ENCODE measurements around the gene STXBP5. TPM values are rescaled to one million over a fixed set of nuclear protein-coding genes. Genes with fewer than 3 reads are reported as not detected.

The STXBP5 gene
- polyA plus RNA-seq, 1 of the 3 experiments (the other 2 are of a cell fraction), result 9.9 TPM

DNA sequence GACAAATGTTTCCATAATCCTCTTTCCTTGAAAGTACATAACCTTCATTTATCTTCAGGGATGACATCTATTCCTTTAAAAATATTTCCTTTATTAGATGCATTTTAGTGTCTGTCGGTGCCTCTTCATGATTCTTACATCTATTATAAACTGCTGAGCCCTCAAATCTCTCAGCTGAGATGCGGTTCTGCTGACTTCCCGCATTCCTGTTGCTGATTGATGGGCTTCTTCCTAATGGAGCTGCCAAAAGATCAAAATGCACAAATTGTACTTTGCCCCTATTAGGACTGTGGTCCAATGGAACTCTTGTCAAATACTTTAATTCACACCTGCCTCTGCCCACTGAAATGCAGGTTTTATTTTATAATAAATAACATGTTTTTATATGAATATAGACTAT, 225.6 kb downstream of the STXBP5 start:
- ChIA-PET POLR2A (no interaction called here), CTCF (no interaction called here)

DNA sequence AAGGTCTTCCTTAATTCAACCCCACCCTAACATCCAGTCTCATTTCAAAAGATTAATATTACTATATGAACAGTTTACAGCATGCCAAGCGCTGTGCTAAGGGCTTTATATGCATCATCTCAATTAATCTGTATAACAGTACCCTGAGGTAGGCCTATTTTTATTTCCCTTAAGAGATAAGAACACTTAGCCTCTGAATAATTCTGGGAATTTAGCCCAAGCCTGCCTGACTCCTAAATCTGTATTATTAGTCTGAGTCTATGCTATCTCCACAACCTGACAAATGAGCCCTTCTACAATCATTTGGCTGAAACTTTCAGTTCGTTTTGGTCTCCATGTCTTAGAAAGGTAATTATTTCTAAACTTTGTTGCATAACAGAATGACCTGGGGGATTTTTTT, 226.6 kb downstream of the STXBP5 start:
- Histone ChIP-seq H2AFZ (ENCODE audit: low read depth) (no peak overlapping the region), H3K4me3 (ENCODE audit: low read depth in 2 of 2, low read length in 1 of 2) (no peak overlapping the region)
- TF ChIP-seq, protein P1, sequence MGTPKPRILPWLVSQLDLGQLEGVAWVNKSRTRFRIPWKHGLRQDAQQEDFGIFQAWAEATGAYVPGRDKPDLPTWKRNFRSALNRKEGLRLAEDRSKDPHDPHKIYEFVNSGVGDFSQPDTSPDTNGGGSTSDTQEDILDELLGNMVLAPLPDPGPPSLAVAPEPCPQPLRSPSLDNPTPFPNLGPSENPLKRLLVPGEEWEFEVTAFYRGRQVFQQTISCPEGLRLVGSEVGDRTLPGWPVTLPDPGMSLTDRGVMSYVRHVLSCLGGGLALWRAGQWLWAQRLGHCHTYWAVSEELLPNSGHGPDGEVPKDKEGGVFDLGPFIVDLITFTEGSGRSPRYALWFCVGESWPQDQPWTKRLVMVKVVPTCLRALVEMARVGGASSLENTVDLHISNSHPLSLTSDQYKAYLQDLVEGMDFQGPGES (IDR thresholded peaks at IDR 0.05; ENCODE audit: low read depth, low read length), result no peak
- no peak for TF ChIP-seq NRF1 (IDR thresholded peaks at IDR 0.05; ENCODE audit: low read depth, low read length)
- TF ChIP-seq NFIC (IDR thresholded peaks at IDR 0.05; ENCODE audit: borderline replicate concordance), result no peak
- no peak for TF ChIP-seq RXRA (IDR thresholded peaks at IDR 0.05; ENCODE audit: borderline replicate concordance, low read depth)
- TF ChIP-seq GABPA (IDR thresholded peaks at IDR 0.05; ENCODE audit: low read depth), result no peak
- TF ChIP-seq POLR2AphosphoS5 (IDR thresholded peaks at IDR 0.05; ENCODE audit: low read depth, low read length), result no peak
- TF ChIP-seq ELF1 (IDR thresholded peaks at IDR 0.05), result no peak
- no peak for TF ChIP-seq FOXJ3 (CRISPR knock-in tag; IDR thresholded peaks at IDR 0.05)
- TF ChIP-seq, protein P2, sequence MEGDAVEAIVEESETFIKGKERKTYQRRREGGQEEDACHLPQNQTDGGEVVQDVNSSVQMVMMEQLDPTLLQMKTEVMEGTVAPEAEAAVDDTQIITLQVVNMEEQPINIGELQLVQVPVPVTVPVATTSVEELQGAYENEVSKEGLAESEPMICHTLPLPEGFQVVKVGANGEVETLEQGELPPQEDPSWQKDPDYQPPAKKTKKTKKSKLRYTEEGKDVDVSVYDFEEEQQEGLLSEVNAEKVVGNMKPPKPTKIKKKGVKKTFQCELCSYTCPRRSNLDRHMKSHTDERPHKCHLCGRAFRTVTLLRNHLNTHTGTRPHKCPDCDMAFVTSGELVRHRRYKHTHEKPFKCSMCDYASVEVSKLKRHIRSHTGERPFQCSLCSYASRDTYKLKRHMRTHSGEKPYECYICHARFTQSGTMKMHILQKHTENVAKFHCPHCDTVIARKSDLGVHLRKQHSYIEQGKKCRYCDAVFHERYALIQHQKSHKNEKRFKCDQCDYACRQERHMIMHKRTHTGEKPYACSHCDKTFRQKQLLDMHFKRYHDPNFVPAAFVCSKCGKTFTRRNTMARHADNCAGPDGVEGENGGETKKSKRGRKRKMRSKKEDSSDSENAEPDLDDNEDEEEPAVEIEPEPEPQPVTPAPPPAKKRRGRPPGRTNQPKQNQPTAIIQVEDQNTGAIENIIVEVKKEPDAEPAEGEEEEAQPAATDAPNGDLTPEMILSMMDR (IDR thresholded peaks at IDR 0.05), result no peak
- TF ChIP-seq, protein P3, sequence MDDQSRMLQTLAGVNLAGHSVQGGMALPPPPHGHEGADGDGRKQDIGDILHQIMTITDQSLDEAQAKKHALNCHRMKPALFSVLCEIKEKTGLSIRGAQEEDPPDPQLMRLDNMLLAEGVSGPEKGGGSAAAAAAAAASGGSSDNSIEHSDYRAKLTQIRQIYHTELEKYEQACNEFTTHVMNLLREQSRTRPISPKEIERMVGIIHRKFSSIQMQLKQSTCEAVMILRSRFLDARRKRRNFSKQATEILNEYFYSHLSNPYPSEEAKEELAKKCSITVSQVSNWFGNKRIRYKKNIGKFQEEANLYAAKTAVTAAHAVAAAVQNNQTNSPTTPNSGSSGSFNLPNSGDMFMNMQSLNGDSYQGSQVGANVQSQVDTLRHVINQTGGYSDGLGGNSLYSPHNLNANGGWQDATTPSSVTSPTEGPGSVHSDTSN (IDR thresholded peaks at IDR 0.05), result no peak
- no peak for TF ChIP-seq TAF1 (IDR thresholded peaks at IDR 0.05; ENCODE audit: borderline replicate concordance, low read depth, low read length)
- TF ChIP-seq RFX5 (IDR thresholded peaks at IDR 0.05; ENCODE audit: low read length), result no peak

More for the DNA sequence above, 225.6 kb downstream of the STXBP5 start:
- Histone ChIP-seq H3K4me1 (ENCODE audit: control insufficient read depth in 1 of 2, insufficient read depth in 2 of 2, low read depth in 1 of 2, low read length in 1 of 2) (no peaks in the 10 kb centered on the region), H3K36me3 (replicated peaks in 1 of 2; ENCODE audit: control insufficient read depth in 1 of 2, insufficient read depth in 2 of 2, low read length in 1 of 2) (no peaks in the 10 kb centered on the region), H3K9me3 (no peaks in the 10 kb centered on the region), H3K27me3 (ENCODE audit: insufficient read depth) (no peaks in the 10 kb centered on the region), H3K27ac (ENCODE audit: low read depth in 2 of 2, low read length in 1 of 2) (no peak overlapping the region), H3F3A (replicated peaks; ENCODE audit: insufficient read depth) (no peaks in the 10 kb centered on the region), H3K4me3 (ENCODE audit: low read depth in 2 of 2, low read length in 1 of 2) (no peak overlapping the region), H4K20me1 (ENCODE audit: insufficient read depth) (no peaks in the 10 kb centered on the region), H3K9ac (no peak overlapping the region), H3K79me2 (ENCODE audit: insufficient read depth) (no peaks in the 10 kb centered on the region), H3K9me2 (no peaks in the 10 kb centered on the region), H2AFZ (ENCODE audit: low read depth) (no peak overlapping the region), H3K4me2 (no peak overlapping the region)
- DNase-seq, result no peak
- TF ChIP-seq RFX5 (IDR thresholded peaks at IDR 0.05; ENCODE audit: low read length) (no peak), TAF1 (IDR thresholded peaks at IDR 0.05; ENCODE audit: borderline replicate concordance, low read depth, low read length) (no peak), POLR2AphosphoS5 (IDR thresholded peaks at IDR 0.05; ENCODE audit: low read depth, low read length) (no peak), RAD21 (IDR thresholded peaks at IDR 0.05; ENCODE audit: low read length) (no peak), JUND (IDR thresholded peaks at IDR 0.05) (no peak), SIN3A (IDR thresholded peaks at IDR 0.05; ENCODE audit: borderline replicate concordance, low read depth, low read length) (no peak)
- TF ChIP-seq, protein P2 (IDR thresholded peaks at IDR 0.05), result no peak
- TF ChIP-seq, protein P4, sequence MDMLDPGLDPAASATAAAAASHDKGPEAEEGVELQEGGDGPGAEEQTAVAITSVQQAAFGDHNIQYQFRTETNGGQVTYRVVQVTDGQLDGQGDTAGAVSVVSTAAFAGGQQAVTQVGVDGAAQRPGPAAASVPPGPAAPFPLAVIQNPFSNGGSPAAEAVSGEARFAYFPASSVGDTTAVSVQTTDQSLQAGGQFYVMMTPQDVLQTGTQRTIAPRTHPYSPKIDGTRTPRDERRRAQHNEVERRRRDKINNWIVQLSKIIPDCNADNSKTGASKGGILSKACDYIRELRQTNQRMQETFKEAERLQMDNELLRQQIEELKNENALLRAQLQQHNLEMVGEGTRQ (IDR thresholded peaks at IDR 0.05; ENCODE audit: borderline replicate concordance, low read depth, low read length), result no peak
- TF ChIP-seq, protein P5, sequence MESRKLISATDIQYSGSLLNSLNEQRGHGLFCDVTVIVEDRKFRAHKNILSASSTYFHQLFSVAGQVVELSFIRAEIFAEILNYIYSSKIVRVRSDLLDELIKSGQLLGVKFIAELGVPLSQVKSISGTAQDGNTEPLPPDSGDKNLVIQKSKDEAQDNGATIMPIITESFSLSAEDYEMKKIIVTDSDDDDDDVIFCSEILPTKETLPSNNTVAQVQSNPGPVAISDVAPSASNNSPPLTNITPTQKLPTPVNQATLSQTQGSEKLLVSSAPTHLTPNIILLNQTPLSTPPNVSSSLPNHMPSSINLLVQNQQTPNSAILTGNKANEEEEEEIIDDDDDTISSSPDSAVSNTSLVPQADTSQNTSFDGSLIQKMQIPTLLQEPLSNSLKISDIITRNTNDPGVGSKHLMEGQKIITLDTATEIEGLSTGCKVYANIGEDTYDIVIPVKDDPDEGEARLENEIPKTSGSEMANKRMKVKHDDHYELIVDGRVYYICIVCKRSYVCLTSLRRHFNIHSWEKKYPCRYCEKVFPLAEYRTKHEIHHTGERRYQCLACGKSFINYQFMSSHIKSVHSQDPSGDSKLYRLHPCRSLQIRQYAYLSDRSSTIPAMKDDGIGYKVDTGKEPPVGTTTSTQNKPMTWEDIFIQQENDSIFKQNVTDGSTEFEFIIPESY (IDR thresholded peaks at IDR 0.05; ENCODE audit: borderline replicate concordance, low read depth), result no peak
- 54% methylated on average over 3 of the region's 3 CpGs for WGBS (ENCODE audit: low lambda C conversion rate)

More for the DNA sequence above, 226.6 kb downstream of the STXBP5 start:
- H3K9ac ChIP-seq, result no peak overlapping the region
- no peaks in the 10 kb centered on the region for H3K9me3 ChIP-seq
- H3K79me2 ChIP-seq (ENCODE audit: insufficient read depth), result no peaks in the 10 kb centered on the region
- CTCF ChIA-PET, result no interaction called here
- H4K20me1 ChIP-seq (ENCODE audit: insufficient read depth), result no peaks in the 10 kb centered on the region
- H3K4me2 ChIP-seq, result no peak overlapping the region
- H3K36me3 ChIP-seq (replicated peaks in 1 of 2; ENCODE audit: control insufficient read depth in 1 of 2, insufficient read depth in 2 of 2, low read length in 1 of 2), result no peaks in the 10 kb centered on the region
- no peaks in the 10 kb centered on the region for H3K27me3 ChIP-seq (ENCODE audit: insufficient read depth)
- H3K9me2 ChIP-seq, result no peaks in the 10 kb centered on the region
- no peak for DNase-seq
- POLR2A ChIA-PET, result no interaction called here
- WGBS (ENCODE audit: low lambda C conversion rate), result 28% methylated on average over 2 of the region's 2 CpGs
- no peaks in the 10 kb centered on the region for H3F3A ChIP-seq (replicated peaks; ENCODE audit: insufficient read depth)
- no peak overlapping the region for H3K27ac ChIP-seq (ENCODE audit: low read depth in 2 of 2, low read length in 1 of 2)
- no peaks in the 10 kb centered on the region for H3K4me1 ChIP-seq (ENCODE audit: control insufficient read depth in 1 of 2, insufficient read depth in 2 of 2, low read depth in 1 of 2, low read length in 1 of 2)

All from SK-N-SH (cell line).